Measurements from ENCODE around the gene MIOX. TPM values are rescaled to one million over a fixed set of nuclear protein-coding genes. Genes with fewer than 3 reads are reported as not detected.

The MIOX gene
- total and polyA plus RNA-seq, 2 of the 13 experiments (the other 11 are each of a cell fraction or from before 2014, with no cell fraction given) = 1.5 to 2.9 TPM

DNA sequence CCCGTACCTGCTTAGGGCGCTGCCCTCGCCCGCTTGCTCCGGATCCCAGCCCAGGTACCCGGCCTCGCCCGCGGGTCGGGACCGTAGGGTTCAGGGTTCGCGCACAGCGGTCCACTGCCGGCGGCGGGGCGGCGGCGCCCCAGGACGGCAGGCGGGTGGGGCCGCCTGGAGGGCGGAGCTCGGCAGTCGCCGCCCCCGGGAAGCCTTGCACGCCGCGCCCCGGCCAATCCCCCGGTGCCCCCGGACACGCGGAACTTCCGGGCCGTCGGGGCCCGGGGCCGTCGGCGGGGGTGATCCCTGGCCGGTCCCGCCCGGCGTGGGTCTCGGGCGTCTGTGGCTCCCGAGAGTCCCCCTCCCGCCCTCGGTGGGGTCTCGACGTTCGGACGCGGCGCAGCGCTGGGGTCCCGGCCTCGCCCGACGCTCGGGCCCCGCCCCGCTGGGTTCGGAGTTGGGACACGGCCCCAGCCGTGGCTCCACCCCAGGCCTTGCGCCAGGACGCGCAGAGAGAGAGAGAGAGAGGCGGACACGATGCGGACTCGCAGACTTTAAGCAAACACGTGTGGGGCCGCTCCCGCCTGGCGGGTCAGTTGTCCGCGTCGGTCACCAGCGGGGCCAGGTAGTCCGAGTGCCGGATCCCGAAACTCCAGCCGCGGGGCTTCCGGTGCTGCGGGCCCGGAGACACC is 43.4 kb downstream of the MIOX start, which contains the start of gene TYMP (continued):
- no peak for TF ChIP-seq ZNF549 (CRISPR knock-in tag; IDR thresholded peaks at IDR 0.05)
- TF ChIP-seq ZNF605 (CRISPR knock-in tag; IDR thresholded peaks at IDR 0.05) = no peak; the same call in none of the 2 replicates
- no peak for TF ChIP-seq IKZF4 (CRISPR knock-in tag; IDR thresholded peaks at IDR 0.05; ENCODE audit: borderline replicate concordance, low read depth, not compliant biosample characterization)
- no peak; the same call in 1 of the 2 replicates for TF ChIP-seq ZNF431 (CRISPR knock-in tag; IDR thresholded peaks at IDR 0.05; ENCODE audit: borderline replicate concordance, low read depth)
- TF ChIP-seq SP5 (CRISPR knock-in tag; IDR thresholded peaks at IDR 0.05; ENCODE audit: borderline replicate concordance, low read depth) = no peak; the same call in 1 of the 2 replicates
- TF ChIP-seq ZNF557 (CRISPR knock-in tag; IDR thresholded peaks at IDR 0.05) = no peak; the same call in 1 of the 2 replicates
- no peak for TF ChIP-seq ZFP37 (CRISPR knock-in tag; IDR thresholded peaks at IDR 0.05; ENCODE audit: borderline replicate concordance)
- TF ChIP-seq MED1 (CRISPR knock-in tag; IDR thresholded peaks at IDR 0.05) = peak; percentile 76
- TF ChIP-seq FOXK2 (IDR thresholded peaks at IDR 0.05) = no peak
- no peak for TF ChIP-seq NCOR1 (IDR thresholded peaks at IDR 0.05; ENCODE audit: borderline replicate concordance, low read length)
- TF ChIP-seq IKZF1 (IDR thresholded peaks at IDR 0.05) = no peak
- TF ChIP-seq, protein P1, sequence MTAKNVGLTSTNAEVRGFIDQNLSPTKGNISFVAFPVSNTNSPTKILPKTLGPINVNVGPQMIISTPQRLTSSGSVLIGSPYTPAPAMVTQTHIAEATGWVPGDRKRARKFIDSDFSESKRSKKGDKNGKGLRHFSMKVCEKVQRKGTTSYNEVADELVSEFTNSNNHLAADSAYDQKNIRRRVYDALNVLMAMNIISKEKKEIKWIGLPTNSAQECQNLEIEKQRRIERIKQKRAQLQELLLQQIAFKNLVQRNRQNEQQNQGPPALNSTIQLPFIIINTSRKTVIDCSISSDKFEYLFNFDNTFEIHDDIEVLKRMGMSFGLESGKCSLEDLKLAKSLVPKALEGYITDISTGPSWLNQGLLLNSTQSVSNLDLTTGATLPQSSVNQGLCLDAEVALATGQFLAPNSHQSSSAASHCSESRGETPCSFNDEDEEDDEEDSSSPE (CRISPR knock-in tag; IDR thresholded peaks at IDR 0.05) = peak; percentile 89
- TF ChIP-seq TEAD2 (CRISPR knock-in tag; IDR thresholded peaks at IDR 0.05) = no peak
- peak; percentile 69; the same call in 1 of the 2 replicates for TF ChIP-seq ZSCAN12 (CRISPR knock-in tag; IDR thresholded peaks at IDR 0.05)
- no peak; the same call in 1 of the 2 replicates for TF ChIP-seq SIN3A (IDR thresholded peaks at IDR 0.05; ENCODE audit: borderline replicate concordance, low read depth, low read length)
- TF ChIP-seq MIER2 (CRISPR knock-in tag; IDR thresholded peaks at IDR 0.05) = no peak
- TF ChIP-seq SETDB1 (CRISPR knock-in tag; IDR thresholded peaks at IDR 0.05; ENCODE audit: borderline replicate concordance) = no peak
- peak; percentile 55 for TF ChIP-seq CENPT (CRISPR knock-in tag; IDR thresholded peaks at IDR 0.05; ENCODE audit: low read depth)
- no peak; the same call in 1 of the 2 replicates for TF ChIP-seq NFIC (IDR thresholded peaks at IDR 0.05; ENCODE audit: low read length)
- TF ChIP-seq HNF4G (IDR thresholded peaks at IDR 0.05; ENCODE audit: borderline replicate concordance, low read depth, low read length) = peak; percentile 52; the same call in 1 of the 2 replicates
- TF ChIP-seq HNF4G (CRISPR knock-in tag; IDR thresholded peaks at IDR 0.05; ENCODE audit: borderline replicate concordance, low read depth) = no peak; the same call in 1 of the 2 replicates
- peak; percentile 64; the same call in 1 of the 2 replicates for TF ChIP-seq MTA1 (CRISPR knock-in tag; IDR thresholded peaks at IDR 0.05; ENCODE audit: borderline replicate concordance)
- no peak for TF ChIP-seq PLRG1 (conservative IDR thresholded peaks at IDR 0.05)
- 0 out of 2 replicates have a peak, but pooled peaks have one; percentile 33 for TF ChIP-seq HMG20B (CRISPR knock-in tag; conservative IDR thresholded peaks at IDR 0.05)
- 0 out of 4 replicates have a peak, but pooled peaks of 1 of the 2 experiments have one; percentile 36 for TF ChIP-seq POLR2A (IDR thresholded peaks at IDR 0.05; ENCODE audit: insufficient read depth in 1 of 2, low read depth in 2 of 2, low read length in 2 of 2)
- TF ChIP-seq, protein P2, sequence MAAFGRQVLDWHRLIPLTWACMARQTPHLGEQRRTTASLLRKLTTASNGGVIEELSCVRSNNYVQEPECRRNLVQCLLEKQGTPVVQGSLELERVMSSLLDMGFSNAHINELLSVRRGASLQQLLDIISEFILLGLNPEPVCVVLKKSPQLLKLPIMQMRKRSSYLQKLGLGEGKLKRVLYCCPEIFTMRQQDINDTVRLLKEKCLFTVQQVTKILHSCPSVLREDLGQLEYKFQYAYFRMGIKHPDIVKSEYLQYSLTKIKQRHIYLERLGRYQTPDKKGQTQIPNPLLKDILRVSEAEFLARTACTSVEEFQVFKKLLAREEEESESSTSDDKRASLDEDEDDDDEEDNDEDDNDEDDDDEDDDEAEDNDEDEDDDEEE (CRISPR knock-in tag; IDR thresholded peaks at IDR 0.05) = no peak; the same call in 1 of the 2 replicates
- no peak; the same call in 1 of the 2 replicates for TF ChIP-seq DR1 (CRISPR knock-in tag; IDR thresholded peaks at IDR 0.05)
- peak; percentile 74; the same call in 1 of the 2 replicates for TF ChIP-seq TP53 (CRISPR knock-in tag; conservative IDR thresholded peaks at IDR 0.05)
- peak; percentile 34; the same call in 1 of the 2 replicates for TF ChIP-seq ZNF768 (CRISPR knock-in tag; IDR thresholded peaks at IDR 0.05)
- 0 out of 2 replicates have a peak, but pooled peaks have one; percentile 70 for TF ChIP-seq ZKSCAN8 (CRISPR knock-in tag; IDR thresholded peaks at IDR 0.05; ENCODE audit: borderline replicate concordance)
- 0 out of 2 replicates have a peak, but pooled peaks have one; percentile 1 for TF ChIP-seq PCBP1 (IDR thresholded peaks at IDR 0.05; ENCODE audit: borderline replicate concordance, low read depth, low read length)
- no peak for TF ChIP-seq RFX5 (IDR thresholded peaks at IDR 0.05; ENCODE audit: low read depth, low read length)
